Trophoblast cell (in vitro differentiated cells and primary cell): ENCODE measurements around the gene TMEM270.
"Not testable (repeated sequence)": the region's sequence is repeated elsewhere in the genome, so short reads cannot be mapped to it uniquely, and the experiment has no call there.

ENCODE experiments used
- DNase-seq, 2 donors: peaks; one replicate each; pipeline ENCODE4 v3.0.0-alpha.2; 2016
- H2AFZ ChIP-seq: 2 replicates; pipeline ENCODE4 v1.6.1; 2013; ENCODE audit warnings: low read length, moderate library complexity, mild to moderate bottlenecking; ENCODE audit not compliant: insufficient read depth, poor library complexity
- H2AK5ac ChIP-seq: 2 replicates; pipeline ENCODE4 v1.6.1; 2013; ENCODE audit warnings: mild to moderate bottlenecking, low read length
- H2BK120ac ChIP-seq: 2 replicates; pipeline ENCODE4 v1.6.1; 2013; ENCODE audit warnings: low read length, mild to moderate bottlenecking, moderate library complexity; ENCODE audit not compliant: insufficient read depth, poor library complexity
- H2BK12ac ChIP-seq: 2 replicates; pipeline ENCODE4 v1.6.1; 2013; ENCODE audit warnings: mild to moderate bottlenecking, low read length, moderate library complexity
- H2BK5ac ChIP-seq: 2 replicates; pipeline ENCODE4 v1.6.1; 2013; ENCODE audit warnings: low read length, low read depth, moderate library complexity, mild to moderate bottlenecking; ENCODE audit not compliant: poor library complexity
- H3K14ac ChIP-seq: 2 replicates; pipeline ENCODE4 v1.6.1; 2013; ENCODE audit warnings: mild to moderate bottlenecking, low read length
- H3K18ac ChIP-seq: 2 replicates; pipeline ENCODE4 v1.6.1; 2013; ENCODE audit warnings: mild to moderate bottlenecking, low read length
- H3K23ac ChIP-seq: 2 replicates; pipeline ENCODE4 v1.6.1; 2013; ENCODE audit warnings: low read length
- H3K27ac ChIP-seq: 2 replicates; pipeline ENCODE4 v1.5.1; 2013; ENCODE audit warnings: low read depth, mild to moderate bottlenecking, inconsistent platforms, low read length, moderate library complexity
- H3K27me3 ChIP-seq: 2 replicates; pipeline ENCODE4 v1.6.1; 2013; ENCODE audit warnings: inconsistent platforms, mild to moderate bottlenecking, low read length, moderate library complexity; ENCODE audit not compliant: insufficient read depth
- H3K36me3 ChIP-seq, 2 experiments: 1 replicate in 1 of 2; 2 replicates in 1 of 2; pipeline ENCODE4 v1.6.1; 2013; ENCODE audit warnings: low read length in 2 of 2, mild to moderate bottlenecking in 2 of 2, moderate library complexity in 1 of 2; ENCODE audit not compliant: insufficient read depth in 2 of 2, control insufficient read depth in 1 of 2
- H3K4ac ChIP-seq: 2 replicates; pipeline ENCODE4 v1.6.1; 2013; ENCODE audit warnings: low read depth, mild to moderate bottlenecking, low read length, moderate library complexity
- H3K4me1 ChIP-seq, 2 experiments: 1 replicate in 1 of 2; 2 replicates in 1 of 2; pipeline ENCODE4 v1.6.1; 2013; ENCODE audit warnings: low read length in 2 of 2, mild to moderate bottlenecking in 2 of 2, moderate library complexity in 1 of 2; ENCODE audit not compliant: insufficient read depth in 2 of 2, control insufficient read depth in 1 of 2
- H3K4me2 ChIP-seq: 2 replicates; pipeline ENCODE4 v1.6.1; 2013; ENCODE audit warnings: inconsistent platforms, mild to moderate bottlenecking, low read length, moderate library complexity
- H3K4me3 ChIP-seq: 2 replicates; pipeline ENCODE4 v1.5.1; 2013; ENCODE audit warnings: mild to moderate bottlenecking, low read depth, low read length, inconsistent platforms
- H3K79me1 ChIP-seq: one replicate; pipeline ENCODE4 v1.6.1; 2013; ENCODE audit warnings: low read length
- H3K79me2 ChIP-seq: 2 replicates; pipeline ENCODE4 v1.6.1; 2013; ENCODE audit warnings: low read length, mild to moderate bottlenecking; ENCODE audit not compliant: control insufficient read depth, insufficient read depth, poor library complexity
- H3K9ac ChIP-seq: 2 replicates; pipeline ENCODE4 v1.6.1; 2013; ENCODE audit warnings: mild to moderate bottlenecking, low read length
- H3K9me3 ChIP-seq: 2 replicates; pipeline ENCODE4 v1.6.1; 2013; ENCODE audit warnings: low read depth, mild to moderate bottlenecking, control low read depth, inconsistent platforms, low read length; ENCODE audit not compliant: insufficient read depth
- H4K12ac ChIP-seq: 2 replicates; pipeline ENCODE4 v1.6.1; 2013; ENCODE audit warnings: low read depth, mild to moderate bottlenecking, low read length, moderate library complexity
- H4K8ac ChIP-seq: 2 replicates; pipeline ENCODE4 v1.6.1; 2013; ENCODE audit warnings: low read depth, mild to moderate bottlenecking, low read length, moderate library complexity
- H4K91ac ChIP-seq: one replicate; pipeline ENCODE4 v1.6.1; 2013; ENCODE audit warnings: low read depth, mild to moderate bottlenecking, low read length, moderate library complexity
- WGBS: extraction: QIAGEN DNeasy Blood & Tissue Kit; methylation state at CpG from one replicate; pipeline ENCODE4 v1.1.7; 2013; ENCODE audit warnings: missing lambda C conversion rate; ENCODE audit not compliant: insufficient read length, insufficient coverage; ENCODE audit errors: extremely low coverage; 5-methylcytosine and 5-hydroxymethylcytosine counted together

The TMEM270 gene

GRCh38 chr7:73833251-73833919, 27.6 kb upstream of the TMEM270 start:
- peak overlapping the region; percentile 13 for H3K4ac ChIP-seq
- peak overlapping the region; percentile 36 for H2BK120ac ChIP-seq
- peak overlapping the region; percentile 15 for H4K8ac ChIP-seq
- peaks cover 5% of the 10 kb centered on the region for H3K9me3 ChIP-seq
- peak overlapping the region; percentile 19 for H3K14ac ChIP-seq
- H3K79me1 ChIP-seq: peaks cover 40% of the 10 kb centered on the region
- peak overlapping the region; percentile 89 for H3K27ac ChIP-seq
- no peak overlapping the region for H4K12ac ChIP-seq
- no peak overlapping the region for H2AFZ ChIP-seq
- peak overlapping the region; percentile 16 for H2AK5ac ChIP-seq
- WGBS: no CpG with 5 or more reads among the region's 13 CpGs
- H2BK12ac ChIP-seq: peak overlapping the region; percentile 27
- H3K18ac ChIP-seq: peak overlapping the region; percentile 10
- peak; percentile 94 to 95 for DNase-seq
- peak overlapping the region; percentile 71 for H4K91ac ChIP-seq
- no peak overlapping the region for H3K9ac ChIP-seq
- peaks cover 21% of the 10 kb centered on the region for H3K79me2 ChIP-seq
- H3K36me3 ChIP-seq: peaks cover 0 to 3% of the 10 kb centered on the region in 2 experiments
- peaks cover 31 to 47% of the 10 kb centered on the region in 2 experiments for H3K4me1 ChIP-seq
- no peaks in the 10 kb centered on the region for H3K27me3 ChIP-seq
- H3K4me3 ChIP-seq: no peak overlapping the region
- H3K23ac ChIP-seq: no peak overlapping the region
- H2BK5ac ChIP-seq: peak overlapping the region; percentile 29
- peak overlapping the region; percentile 59 for H3K4me2 ChIP-seq

- no peak overlapping the region for H2AFZ ChIP-seq
- H4K8ac ChIP-seq: no peak overlapping the region
- H3K9me3 ChIP-seq: peaks cover 5% of the 10 kb centered on the region
- H3K36me3 ChIP-seq: peaks cover 0 to 3% of the 10 kb centered on the region in 2 experiments
- no peak overlapping the region for H4K91ac ChIP-seq
- peak overlapping the region; percentile 57 for H2AK5ac ChIP-seq
- H3K79me2 ChIP-seq: peaks cover 23% of the 10 kb centered on the region
- no peak overlapping the region for H3K14ac ChIP-seq
- H3K4me1 ChIP-seq: peaks cover 31 to 46% of the 10 kb centered on the region in 2 experiments
- H3K4me3 ChIP-seq: no peak overlapping the region
- no CpG with 5 or more reads among the region's 11 CpGs for WGBS
- H3K4ac ChIP-seq: no peak overlapping the region
- no peak overlapping the region for H3K18ac ChIP-seq
- H2BK12ac ChIP-seq: peak overlapping the region; percentile 32
- H3K27me3 ChIP-seq: no peaks in the 10 kb centered on the region
- no peak overlapping the region for H2BK5ac ChIP-seq
- no peak for DNase-seq
- H3K79me1 ChIP-seq: peaks cover 30% of the 10 kb centered on the region
- H4K12ac ChIP-seq: no peak overlapping the region
- no peak overlapping the region for H3K23ac ChIP-seq
- no peak overlapping the region for H2BK120ac ChIP-seq
- H3K27ac ChIP-seq: no peak overlapping the region
- H3K4me2 ChIP-seq: no peak overlapping the region
- no peak overlapping the region for H3K9ac ChIP-seq
Measured at GRCh38 chr7:73834626-73835191, 26.2 kb upstream of the TMEM270 start.

GRCh38 chr7:73837167-73837566, 23.8 kb upstream of the TMEM270 start:
- H2AK5ac ChIP-seq, H4K8ac ChIP-seq, H3K4me2 ChIP-seq, H2BK120ac ChIP-seq, H3K9ac ChIP-seq, H4K12ac ChIP-seq, H3K4me3 ChIP-seq, H3K9me3 ChIP-seq, H3K79me2 ChIP-seq, H3K14ac ChIP-seq, H3K27me3 ChIP-seq, H3K23ac ChIP-seq, H2BK12ac ChIP-seq, H2AFZ ChIP-seq, H3K4ac ChIP-seq, DNase-seq, H3K27ac ChIP-seq, H3K18ac ChIP-seq, H4K91ac ChIP-seq, H2BK5ac ChIP-seq, H3K36me3 ChIP-seq: not testable (repeated sequence)
- H3K4me1 ChIP-seq: peaks cover 29 to 31% of the 10 kb centered on the region in 2 experiments
- H3K79me1 ChIP-seq: peaks cover 15% of the 10 kb centered on the region

GRCh38 chr7:73838642-73839041, 22.3 kb upstream of the TMEM270 start:
- WGBS: no CpG with 5 or more reads among the region's 6 CpGs
- Histone ChIP-seq H3K36me3 (peaks cover 0 to 3% of the 10 kb centered on the region in 2 experiments), H3K4ac (no peak overlapping the region)

More at GRCh38 chr7:73838642-73839041, 22.3 kb upstream of the TMEM270 start:
- no peak overlapping the region for H2AK5ac ChIP-seq
- H3K14ac ChIP-seq: peak overlapping the region; percentile 12
- peaks cover 11% of the 10 kb centered on the region for H3K79me1 ChIP-seq
- no peak overlapping the region for H4K12ac ChIP-seq
- H3K9me3 ChIP-seq: peaks cover 5% of the 10 kb centered on the region
- no peak overlapping the region for H2AFZ ChIP-seq
- no peak overlapping the region for H3K18ac ChIP-seq
- H2BK5ac ChIP-seq: no peak overlapping the region
- H3K4me3 ChIP-seq: no peak overlapping the region
- DNase-seq: no peak
- peak overlapping the region; percentile 8 for H2BK12ac ChIP-seq
- peaks cover 3% of the 10 kb centered on the region for H3K79me2 ChIP-seq
- no peak overlapping the region for H3K9ac ChIP-seq
- H4K91ac ChIP-seq: peak overlapping the region; percentile 11
- H3K4me2 ChIP-seq: no peak overlapping the region
- peak overlapping the region; percentile 3 for H2BK120ac ChIP-seq
- no peaks in the 10 kb centered on the region for H3K27me3 ChIP-seq
- no peak overlapping the region for H3K27ac ChIP-seq
- H3K4me1 ChIP-seq: peaks cover 23 to 25% of the 10 kb centered on the region in 2 experiments
- no peak overlapping the region for H3K23ac ChIP-seq
- peak overlapping the region; percentile 2 for H4K8ac ChIP-seq
